BJ (cell line): Measurements from ENCODE around the gene ULK3. TPM values are rescaled to one million over a fixed set of nuclear protein-coding genes. Genes with fewer than 3 reads are reported as not detected.

ENCODE experiments used
- CTCF ChIA-PET: fragments of 350-600 bp; formaldehyde crosslinking; extraction: SDS; loops from one replicate; lab custom pipeline; 2021; ENCODE audit warnings: antibody characterized with exemption, inconsistent platforms; lab: Yijun Ruan, JAX
- POLR2A ChIA-PET: fragments of 300-600 bp; sonication (Branson Sonifier 250); formaldehyde crosslinking; extraction: SDS; loops from one replicate; lab custom pipeline; 2021; ENCODE audit warnings: antibody characterized with exemption; lab: Charles Lee
- DNase-seq: peaks from one replicate; pipeline ENCODE4 v3.0.0-alpha.2; 2011; ENCODE audit warnings: low read depth
- H3K27me3 ChIP-seq: 2 replicates; pipeline ENCODE4 v1.6.0; 2011; ENCODE audit warnings: low read length; ENCODE audit not compliant: control insufficient read depth, insufficient read depth
- H3K36me3 ChIP-seq: 2 replicates; pipeline ENCODE4 v1.5.1; 2011; ENCODE audit warnings: low read length; ENCODE audit not compliant: control insufficient read depth, insufficient read depth
- H3K4me3 ChIP-seq: 2 replicates; pipeline ENCODE4 v1.5.1; 2011; ENCODE audit warnings: low read depth, mild to moderate bottlenecking, control low read depth, low read length
- polyA plus RNA-seq: library from polyadenylated mRNA; depleted of rRNA; stranded (reverse); fragments of >200 nt; gene quantifications from 2 replicates; pipeline ENCODE4 v1.2.3, GENCODE V29; 2011
- TF ChIP-seq, protein P1 (sequence below): IDR thresholded peaks from 2 replicates; pipeline ENCODE4 v1.5.1; 2011; ENCODE audit warnings: low read depth, mild to moderate bottlenecking, control low read depth, inconsistent platforms, low read length, moderate library complexity; ENCODE audit not compliant: insufficient read depth

The ULK3 gene
- polyA plus RNA-seq, 1 experiment: 20.1 TPM

DNA sequence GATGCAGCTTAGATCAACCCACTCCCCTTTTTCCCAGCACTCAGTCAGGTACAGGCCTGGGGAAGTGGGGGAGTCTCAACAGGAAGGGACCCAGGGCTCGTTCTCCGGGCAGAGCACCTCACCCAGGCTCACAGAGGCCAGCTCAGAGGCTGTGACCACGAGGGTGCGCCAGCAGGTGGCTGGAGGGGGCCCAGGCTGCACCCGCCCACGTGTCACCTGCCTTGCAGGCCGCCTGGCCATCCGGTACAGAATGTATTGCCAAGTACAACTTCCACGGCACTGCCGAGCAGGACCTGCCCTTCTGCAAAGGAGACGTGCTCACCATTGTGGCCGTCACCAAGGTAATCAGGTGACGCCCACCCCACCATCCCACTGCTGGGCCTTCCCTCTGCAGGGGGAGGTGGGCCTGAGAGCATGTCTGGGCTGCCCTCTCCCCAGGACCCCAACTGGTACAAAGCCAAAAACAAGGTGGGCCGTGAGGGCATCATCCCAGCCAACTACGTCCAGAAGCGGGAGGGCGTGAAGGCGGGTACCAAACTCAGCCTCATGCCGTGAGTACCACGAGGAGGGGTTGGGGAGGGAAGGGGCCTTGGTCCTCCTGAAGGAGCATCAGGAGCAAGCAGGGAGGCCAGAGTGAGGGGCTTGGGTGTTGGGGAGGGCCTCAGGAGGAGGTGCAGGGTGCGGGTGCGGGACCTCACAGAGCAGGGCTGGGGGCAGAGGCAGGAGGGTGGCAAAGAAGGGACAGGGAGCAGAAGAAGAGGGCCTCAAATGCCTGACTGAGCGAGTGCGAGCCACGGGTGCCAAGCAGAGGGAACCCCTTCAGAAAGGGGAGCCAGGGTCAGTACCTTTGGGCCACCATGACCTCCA, 44.3 kb downstream of the ULK3 start:
- no peaks in the 10 kb centered on the region for H3K27me3 ChIP-seq
- CTCF ChIA-PET: interaction anchor here (0.6 to 9.7 kb wide), 17 partner anchors 8 to 195 kb away, joined by 3 to 62 read pairs (median 5); partner anchors contain the start of gene CSK
- H3K4me3 ChIP-seq: no peak overlapping the region
- no peak for DNase-seq
- POLR2A ChIA-PET: no interaction called here
- H3K36me3 ChIP-seq: peaks cover 26% of the 10 kb centered on the region
- TF ChIP-seq, protein P1, sequence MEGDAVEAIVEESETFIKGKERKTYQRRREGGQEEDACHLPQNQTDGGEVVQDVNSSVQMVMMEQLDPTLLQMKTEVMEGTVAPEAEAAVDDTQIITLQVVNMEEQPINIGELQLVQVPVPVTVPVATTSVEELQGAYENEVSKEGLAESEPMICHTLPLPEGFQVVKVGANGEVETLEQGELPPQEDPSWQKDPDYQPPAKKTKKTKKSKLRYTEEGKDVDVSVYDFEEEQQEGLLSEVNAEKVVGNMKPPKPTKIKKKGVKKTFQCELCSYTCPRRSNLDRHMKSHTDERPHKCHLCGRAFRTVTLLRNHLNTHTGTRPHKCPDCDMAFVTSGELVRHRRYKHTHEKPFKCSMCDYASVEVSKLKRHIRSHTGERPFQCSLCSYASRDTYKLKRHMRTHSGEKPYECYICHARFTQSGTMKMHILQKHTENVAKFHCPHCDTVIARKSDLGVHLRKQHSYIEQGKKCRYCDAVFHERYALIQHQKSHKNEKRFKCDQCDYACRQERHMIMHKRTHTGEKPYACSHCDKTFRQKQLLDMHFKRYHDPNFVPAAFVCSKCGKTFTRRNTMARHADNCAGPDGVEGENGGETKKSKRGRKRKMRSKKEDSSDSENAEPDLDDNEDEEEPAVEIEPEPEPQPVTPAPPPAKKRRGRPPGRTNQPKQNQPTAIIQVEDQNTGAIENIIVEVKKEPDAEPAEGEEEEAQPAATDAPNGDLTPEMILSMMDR: no peak

GRCh38 chr15:74795966-74796625, 46.9 kb downstream of the ULK3 start:
- Histone ChIP-seq H3K27me3 (no peaks in the 10 kb centered on the region), H3K4me3 (no peak overlapping the region), H3K36me3 (peaks cover 11% of the 10 kb centered on the region)
- TF ChIP-seq, protein P1: no peak
- DNase-seq: no peak
- POLR2A ChIA-PET: no interaction called here
- CTCF ChIA-PET: interaction anchor here (0.6 to 9.7 kb wide), 4 partner anchors 8 to 165 kb away, joined by 5 to 62 read pairs (median 10); partner anchors contain the start of gene CSK

- ChIA-PET POLR2A (no interaction called here), CTCF (interaction anchor here (1.2 to 9.7 kb wide), 4 partner anchors 10 to 163 kb away, joined by 3 to 62 read pairs (median 7); partner anchors contain the start of gene CSK)
- TF ChIP-seq, protein P1: no peak
- Histone ChIP-seq H3K4me3 (no peak overlapping the region), H3K27me3 (no peaks in the 10 kb centered on the region), H3K36me3 (peaks cover 6% of the 10 kb centered on the region)
- no peak for DNase-seq
Measured at GRCh38 chr15:74794970-74795349, 48.0 kb downstream of the ULK3 start.

DNA sequence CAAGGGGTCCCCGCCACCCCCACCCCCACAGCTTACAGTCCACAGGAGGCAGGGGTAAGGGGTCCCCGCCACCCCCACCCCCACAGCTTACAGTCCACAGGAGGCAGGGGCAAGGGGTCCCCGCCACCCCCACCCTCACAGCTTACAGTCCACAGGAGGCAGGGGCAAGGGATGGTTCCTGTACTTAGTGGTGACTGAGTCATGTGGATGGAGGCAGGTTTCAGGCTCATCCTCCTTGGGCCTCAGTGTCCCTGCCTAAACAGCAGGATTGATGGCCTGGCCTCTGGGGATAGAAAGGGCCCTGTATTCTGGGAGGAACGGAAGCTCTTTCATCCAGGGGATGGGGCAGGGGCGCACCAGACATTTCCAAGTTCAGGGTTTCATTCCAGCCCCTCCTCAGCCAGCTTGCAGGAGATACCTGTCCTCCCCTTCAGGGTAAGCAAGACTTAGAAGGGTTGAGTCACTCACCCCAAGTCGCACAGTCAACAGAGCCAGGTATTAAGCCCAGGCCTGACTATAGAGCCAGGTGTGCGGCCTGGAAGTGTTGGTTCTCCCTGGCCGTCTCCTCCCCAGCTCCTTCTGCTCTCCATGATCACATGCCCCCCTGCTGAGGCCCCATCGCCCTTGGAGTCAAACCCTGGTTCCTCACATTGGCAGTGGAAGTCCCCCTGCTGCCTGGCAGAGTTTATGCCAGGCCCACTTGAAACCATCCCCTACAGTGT, 48.5 kb downstream of the ULK3 start:
- no peak overlapping the region for H3K4me3 ChIP-seq
- H3K27me3 ChIP-seq: no peaks in the 10 kb centered on the region
- ChIA-PET POLR2A (no interaction called here), CTCF (interaction anchor here (0.9 to 9.7 kb wide), 6 partner anchors 11 to 163 kb away, joined by 3 to 62 read pairs (median 4); partner anchors contain the start of gene CSK)
- peaks cover 2% of the 10 kb centered on the region for H3K36me3 ChIP-seq
- DNase-seq: no peak
- TF ChIP-seq, protein P1: no peak
